LHCN-M2 (cell line): Measurements from ENCODE around the gene ABLIM3. TPM values are rescaled to one million over a fixed set of nuclear protein-coding genes. Genes with fewer than 3 reads are reported as not detected.
"Not testable (repeated sequence)": the region's sequence is repeated elsewhere in the genome, so short reads cannot be mapped to it uniquely, and the experiment has no call there.

Source experiments
- DNase-seq: peaks from one replicate; pipeline ENCODE4 v3.0.0-alpha.2; 2012; ENCODE audit warnings: low read depth
- total RNA-seq: library from RNA; depleted of rRNA; stranded (reverse); fragments of >200 nt; gene quantifications from 2 replicates; pipeline ENCODE4 v1.2.3, GENCODE V29; 2014

Gene ABLIM3
- total RNA-seq, 1 experiment from 2014 or later = 75.5 TPM

GRCh38 chr5:149187617-149188016, 46.3 kb downstream of the ABLIM3 start:
- DNase-seq = not testable (repeated sequence)

DNA sequence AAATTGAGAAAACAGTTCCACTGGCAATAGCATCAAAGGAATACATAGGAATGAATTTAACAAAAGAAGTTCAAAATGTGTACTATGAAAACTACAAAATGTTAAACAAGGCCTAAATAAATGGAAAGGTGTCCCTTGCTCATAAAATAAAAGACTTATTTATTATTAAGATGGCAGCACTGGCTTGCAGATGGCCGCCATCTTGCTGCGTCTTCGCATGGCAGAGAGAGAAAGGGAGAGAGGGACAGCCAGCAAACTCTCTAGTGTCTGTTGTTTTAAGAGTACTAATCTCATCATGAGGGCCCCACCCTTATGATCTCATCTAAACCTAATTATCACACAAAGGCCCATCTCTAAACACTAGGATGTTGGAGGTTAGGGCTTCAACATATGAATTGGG, 47.1 kb downstream of the ABLIM3 start:
- no peak for DNase-seq

GRCh38 chr5:149195337-149195887, 54.1 kb downstream of the ABLIM3 start:
- no peak for DNase-seq

DNA sequence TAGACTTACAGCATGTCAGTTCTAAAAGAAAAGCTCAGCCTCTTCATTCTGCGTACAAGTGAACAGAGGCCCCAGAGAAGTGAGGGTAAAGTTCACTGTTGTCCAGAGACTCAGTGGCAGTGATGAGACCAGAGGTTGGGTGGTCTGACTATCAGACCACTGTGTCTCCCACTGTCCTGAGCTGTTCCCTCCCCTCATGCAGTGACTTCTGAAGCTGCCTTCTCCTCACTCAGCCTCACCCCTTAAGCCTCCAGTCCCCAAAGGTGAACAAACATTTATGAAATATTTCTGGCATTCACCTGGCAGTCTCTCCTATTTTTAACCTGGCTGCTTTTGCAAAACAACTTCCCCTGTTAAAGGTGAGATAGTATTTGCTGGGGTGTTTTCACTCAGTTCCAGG, 54.7 kb downstream of the ABLIM3 start:
- no peak for DNase-seq

DNA sequence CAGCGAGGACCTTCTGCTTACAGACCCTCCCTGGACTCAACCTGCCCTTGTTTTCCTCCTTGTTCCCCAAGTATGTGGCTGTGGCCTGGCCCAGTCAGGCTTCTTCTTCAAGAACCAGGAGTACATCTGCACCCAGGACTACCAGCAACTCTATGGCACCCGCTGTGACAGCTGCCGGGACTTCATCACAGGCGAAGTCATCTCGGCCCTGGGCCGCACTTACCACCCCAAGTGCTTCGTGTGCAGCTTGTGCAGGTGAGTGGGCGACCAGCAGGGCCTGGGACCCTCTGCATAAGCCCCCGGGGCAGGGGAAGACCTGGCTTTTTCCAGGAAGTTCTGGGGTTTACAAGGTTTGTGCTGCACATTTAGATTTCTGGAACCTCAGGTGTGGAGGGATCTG, 56.9 kb downstream of the ABLIM3 start:
- no peak for DNase-seq

DNA sequence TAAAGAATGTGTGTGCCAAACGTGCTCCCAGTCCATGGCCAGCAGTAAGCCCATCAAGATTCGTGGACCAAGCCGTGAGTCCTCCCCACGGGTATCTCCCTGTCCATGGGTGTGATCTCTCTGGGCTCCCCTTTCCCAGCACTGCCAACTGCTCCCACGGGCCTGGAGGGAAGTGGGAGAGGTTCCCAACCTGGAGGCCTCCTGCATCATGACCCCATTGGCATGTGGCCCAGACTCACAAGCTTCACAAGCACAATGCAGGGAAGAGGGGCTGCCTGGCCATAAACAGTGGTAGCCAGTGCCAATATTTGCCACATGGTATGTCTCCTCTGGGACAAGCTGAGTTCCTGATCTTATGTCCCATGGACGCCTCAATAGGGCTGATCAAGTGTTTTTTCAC, 59.1 kb downstream of the ABLIM3 start:
- DNase-seq = no peak

GRCh38 chr5:149201121-149201637, 59.9 kb downstream of the ABLIM3 start:
- DNase-seq = no peak

GRCh38 chr5:149202910-149203451, 61.7 kb downstream of the ABLIM3 start:
- DNase-seq = no peak

GRCh38 chr5:149203921-149204441, 62.7 kb downstream of the ABLIM3 start:
- peak; percentile 83 for DNase-seq

- DNase-seq = no peak
These were observed 64.6 kb downstream of the ABLIM3 start for GRCh38 chr5:149205625-149206523.

GRCh38 chr5:149206524-149207141, 65.3 kb downstream of the ABLIM3 start:
- no peak for DNase-seq

DNA sequence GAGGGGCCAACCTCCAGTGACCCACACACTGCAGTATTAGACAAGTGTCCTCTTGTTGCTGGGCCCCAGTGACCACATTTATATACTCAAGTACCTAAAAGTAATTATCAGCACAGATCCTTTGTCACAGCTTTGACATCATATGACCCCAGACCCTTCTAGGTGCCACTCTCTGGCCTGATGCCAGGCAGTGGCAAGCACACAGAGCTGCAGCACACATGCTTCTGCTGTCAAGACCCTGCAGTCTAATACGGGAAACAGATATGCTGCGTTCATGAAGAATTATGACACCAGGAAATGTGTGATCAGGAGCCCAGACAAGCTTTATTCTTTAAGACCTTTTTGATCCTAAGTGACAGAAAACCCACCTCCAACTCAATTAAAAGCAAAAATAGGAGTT, 66.5 kb downstream of the ABLIM3 start:
- DNase-seq = no peak

DNA sequence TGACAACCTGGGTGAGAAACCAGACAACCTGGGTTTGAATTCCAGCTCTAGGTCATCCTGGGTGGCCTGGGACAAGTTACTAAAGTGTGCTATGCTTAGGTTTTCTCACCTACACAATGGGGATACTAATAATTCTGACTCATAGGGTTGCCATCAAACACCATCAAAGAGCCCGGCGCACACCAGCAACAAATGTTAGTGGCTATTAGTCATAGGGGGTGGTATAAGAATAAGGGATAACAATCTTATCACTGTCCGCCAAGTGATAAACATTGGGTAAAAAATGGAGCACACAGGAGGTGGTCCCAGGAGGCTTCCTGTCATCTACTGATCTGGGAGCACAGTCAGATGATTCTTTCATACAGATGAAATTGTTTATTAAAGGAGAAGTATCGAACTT, 68.9 kb downstream of the ABLIM3 start:
- peak; percentile 52 for DNase-seq

GRCh38 chr5:149210968-149211490, 69.7 kb downstream of the ABLIM3 start:
- no peak for DNase-seq

- DNase-seq = peak; percentile 48
These were observed 70.3 kb downstream of the ABLIM3 start for GRCh38 chr5:149211566-149211965.

DNA sequence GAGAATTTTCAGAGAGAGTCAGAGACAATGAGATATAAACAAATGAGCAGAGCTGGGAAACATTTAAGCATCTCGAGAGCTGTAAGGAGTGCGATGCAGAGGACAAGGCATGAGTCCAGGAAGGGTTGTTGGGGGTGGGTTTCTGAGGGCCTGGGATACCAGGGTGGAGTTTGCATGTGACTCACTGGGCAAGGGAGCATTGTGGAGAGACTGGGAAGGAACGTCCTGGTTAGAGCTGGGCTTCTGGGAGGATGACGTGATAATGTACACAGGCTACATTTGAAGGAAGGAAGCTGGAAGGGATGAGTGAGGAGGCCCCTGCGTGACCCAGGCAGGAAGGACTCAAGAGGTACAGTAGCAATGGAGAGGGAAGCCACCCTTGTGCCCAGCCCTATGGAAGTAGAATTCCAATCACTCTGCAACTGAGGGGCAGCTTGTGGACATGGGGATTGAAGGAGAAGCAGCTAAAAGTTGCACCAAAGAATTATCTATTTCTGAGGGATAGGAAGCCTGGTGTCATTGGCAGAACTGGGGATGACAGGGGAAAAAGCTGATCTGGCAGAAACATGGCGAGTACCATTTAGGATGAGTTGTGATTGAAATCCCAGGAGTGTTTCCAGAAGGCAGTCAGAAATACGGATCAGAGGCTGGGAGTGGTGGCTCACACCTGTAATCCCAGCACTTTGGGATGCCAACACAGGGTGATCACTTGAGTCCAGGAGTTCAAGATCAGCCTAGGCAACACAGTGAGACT, 71.1 kb downstream of the ABLIM3 start:
- DNase-seq = peak; percentile 81

GRCh38 chr5:149213264-149213880, 72.1 kb downstream of the ABLIM3 start:
- DNase-seq = no peak

DNA sequence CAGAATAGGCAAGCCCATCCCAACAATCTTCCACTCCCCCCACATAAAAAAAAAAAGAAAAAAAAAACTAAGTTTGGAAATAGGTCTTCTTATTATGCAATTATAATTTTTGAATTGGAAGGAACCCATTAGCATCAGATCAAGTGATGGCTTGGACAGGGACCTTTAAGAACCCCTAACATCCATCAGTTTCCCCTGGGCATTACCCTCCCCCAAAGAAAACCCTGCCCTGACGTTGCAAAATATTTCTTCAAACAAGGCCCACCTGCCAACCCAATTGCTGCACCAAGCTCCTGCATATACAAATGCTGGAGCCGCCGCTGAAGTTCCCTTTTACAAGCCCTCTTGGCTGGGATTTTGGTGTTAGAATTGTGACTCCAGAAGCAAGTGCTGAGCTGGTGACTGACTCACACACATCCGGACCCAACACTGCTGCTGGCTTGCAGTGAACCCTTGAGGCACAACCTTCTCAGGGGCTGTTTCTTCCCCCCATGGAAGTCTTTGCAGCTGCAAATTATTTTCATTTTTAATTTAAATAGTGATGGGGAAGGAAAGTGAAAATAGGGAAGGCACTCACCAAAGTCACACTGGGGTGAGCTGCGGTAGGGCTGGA, 74.3 kb downstream of the ABLIM3 start:
- no peak for DNase-seq

DNA sequence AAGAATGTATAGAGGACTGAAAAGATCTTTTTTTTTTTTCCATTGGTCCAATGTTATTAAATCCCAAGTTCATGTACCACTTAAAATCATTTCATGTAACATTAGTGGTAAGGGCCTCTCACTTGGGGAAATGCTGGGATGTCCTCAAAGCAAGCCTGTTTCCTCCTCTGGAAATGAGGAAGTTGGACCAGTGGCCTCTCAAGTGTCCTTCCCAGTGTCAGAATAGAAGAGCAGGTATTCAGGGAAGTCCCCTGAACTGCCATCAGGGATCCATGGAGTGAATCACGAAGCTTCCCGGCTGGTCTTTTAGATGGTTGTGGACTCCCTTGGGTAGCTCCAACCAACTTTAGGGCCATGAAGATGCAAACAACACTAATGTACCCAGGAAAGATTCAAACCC, 75.2 kb downstream of the ABLIM3 start:
- no peak for DNase-seq
